H9 (cell line): Measurements from ENCODE around the gene GPR153. TPM values are rescaled to one million over a fixed set of nuclear protein-coding genes. Genes with fewer than 3 reads are reported as not detected.

Source experiments
- DNase-seq: peaks from one replicate; pipeline ENCODE4 v3.0.0-alpha.2; 2017
- H2AFZ ChIP-seq: one replicate; pipeline ENCODE4 v1.6.1; 2013; ENCODE audit warnings: mild to moderate bottlenecking, low read length, control low read depth, moderate library complexity
- H2AK5ac ChIP-seq: 2 replicates; pipeline ENCODE4 v1.6.1; 2013; ENCODE audit warnings: low read length, control low read depth, mixed read lengths; ENCODE audit not compliant: insufficient read length
- H2BK120ac ChIP-seq: one replicate; pipeline ENCODE4 v1.6.1; 2013; ENCODE audit warnings: low read depth, mild to moderate bottlenecking, low read length, control low read depth, inconsistent platforms; ENCODE audit not compliant: poor library complexity, severe bottlenecking
- H2BK12ac ChIP-seq: 2 replicates; pipeline ENCODE4 v1.6.1; 2013; ENCODE audit warnings: low read length, control low read depth, mixed read lengths, low read depth; ENCODE audit not compliant: insufficient read length
- H2BK15ac ChIP-seq: 2 replicates; pipeline ENCODE4 v1.6.1; 2013; ENCODE audit warnings: low read depth, low read length, control low read depth
- H2BK20ac ChIP-seq: one replicate; pipeline ENCODE4 v1.6.1; 2013; ENCODE audit warnings: low read depth, mild to moderate bottlenecking, low read length, control low read depth, inconsistent platforms; ENCODE audit not compliant: poor library complexity, severe bottlenecking
- H2BK5ac ChIP-seq: 2 replicates; pipeline ENCODE4 v1.6.1; 2013; ENCODE audit warnings: low read length, control low read depth, mixed read lengths; ENCODE audit not compliant: insufficient read length
- H3K14ac ChIP-seq: 2 replicates; pipeline ENCODE4 v1.6.1; 2013; ENCODE audit warnings: low read length, control low read depth; ENCODE audit not compliant: insufficient read depth
- H3K18ac ChIP-seq: 2 replicates; pipeline ENCODE4 v1.6.1; 2013; ENCODE audit warnings: low read depth, mild to moderate bottlenecking, mixed read lengths, low read length, control low read depth; ENCODE audit not compliant: insufficient read length
- H3K23ac ChIP-seq: 2 replicates; pipeline ENCODE4 v1.6.1; 2013; ENCODE audit warnings: low read length, control low read depth, mixed read lengths, low read depth; ENCODE audit not compliant: insufficient read length
- H3K23me2 ChIP-seq: 2 replicates; pipeline ENCODE4 v1.6.1; 2013; ENCODE audit warnings: low read depth, mild to moderate bottlenecking, mixed read lengths, low read length, control low read depth; ENCODE audit not compliant: insufficient read length, poor library complexity, severe bottlenecking
- H3K27ac ChIP-seq: 2 replicates; pipeline ENCODE4 v1.5.1; 2013; ENCODE audit warnings: low read length, control low read depth, mixed read lengths, low read depth; ENCODE audit not compliant: insufficient read length
- H3K27me3 ChIP-seq: 2 replicates; pipeline ENCODE4 v1.6.1; 2013; ENCODE audit warnings: low read length, control low read depth, inconsistent platforms; ENCODE audit not compliant: insufficient read depth
- H3K4ac ChIP-seq: 2 replicates; pipeline ENCODE4 v1.6.1; 2013; ENCODE audit warnings: low read depth, mild to moderate bottlenecking, control low read depth, inconsistent platforms, low read length, moderate library complexity
- H3K4me1 ChIP-seq: 2 replicates; pipeline ENCODE4 v1.6.1; 2013; ENCODE audit warnings: low read length, control low read depth, inconsistent platforms; ENCODE audit not compliant: insufficient read depth
- H3K4me2 ChIP-seq: 2 replicates; pipeline ENCODE4 v1.6.1; 2013; ENCODE audit warnings: low read length, control low read depth, mixed read lengths; ENCODE audit not compliant: insufficient read length, insufficient read depth
- H3K56ac ChIP-seq: 2 replicates; pipeline ENCODE4 v1.6.1; 2013; ENCODE audit warnings: low read depth, mild to moderate bottlenecking, mixed read lengths, low read length, control low read depth; ENCODE audit not compliant: insufficient read length
- H3K79me1 ChIP-seq: 2 replicates; pipeline ENCODE4 v1.6.1; 2013; ENCODE audit warnings: low read depth, mild to moderate bottlenecking, moderate library complexity, low read length, control low read depth, inconsistent platforms; ENCODE audit not compliant: insufficient read depth, poor library complexity, severe bottlenecking
- H3K79me2 ChIP-seq: 2 replicates; pipeline ENCODE4 v1.6.1; 2013; ENCODE audit warnings: low read length, control low read depth, inconsistent platforms; ENCODE audit not compliant: insufficient read depth
- H3K9ac ChIP-seq: 2 replicates; pipeline ENCODE4 v1.6.1; 2013; ENCODE audit warnings: low read length, control low read depth, mixed read lengths; ENCODE audit not compliant: insufficient read length; ENCODE audit errors: extremely low read depth
- H3K9me3 ChIP-seq: one replicate; pipeline ENCODE4 v1.6.1; 2013; ENCODE audit warnings: low read depth, low read length, inconsistent platforms; ENCODE audit not compliant: control insufficient read depth
- H3T11ph ChIP-seq: one replicate; pipeline ENCODE4 v1.6.1; 2013; ENCODE audit warnings: mild to moderate bottlenecking, low read length, control low read depth, inconsistent platforms
- H4K20me1 ChIP-seq: one replicate; pipeline ENCODE4 v1.6.1; 2013; ENCODE audit not compliant: control insufficient read depth, insufficient read length, insufficient read depth
- H4K5ac ChIP-seq: 2 replicates; pipeline ENCODE4 v1.6.1; 2013; ENCODE audit warnings: low read depth, mild to moderate bottlenecking, mixed read lengths, low read length, control low read depth; ENCODE audit not compliant: insufficient read length
- H4K8ac ChIP-seq: replicated peaks from 2 replicates; pipeline ENCODE4 v1.6.1; 2013; ENCODE audit warnings: low read length, control low read depth, mixed read lengths, low read depth; ENCODE audit not compliant: insufficient read length
- H4K91ac ChIP-seq: 2 replicates; pipeline ENCODE4 v1.6.1; 2013; ENCODE audit warnings: low read depth, mild to moderate bottlenecking, moderate library complexity, mixed read lengths, low read length, control low read depth; ENCODE audit not compliant: insufficient read length
- H3K27ac Mint-ChIP-seq, 3 experiments: 2 replicates in 2 of 3; 3 replicates in 1 of 3; pipeline ENCODE4 v1.8.0; 2020 to 2021; ENCODE audit warnings: mixed read lengths in 3 of 3, mild to moderate bottlenecking in 1 of 3, moderate library complexity in 1 of 3
- H3K27me3 Mint-ChIP-seq: 2 replicates; pipeline ENCODE4 v1.8.0; 2021; ENCODE audit warnings: low read depth, mild to moderate bottlenecking, moderate library complexity, mixed read lengths
- H3K36me3 Mint-ChIP-seq, 3 experiments: 2 replicates in 2 of 3; 3 replicates in 1 of 3; pipeline ENCODE4 v1.8.0; 2020 to 2021; ENCODE audit warnings: low read depth in 3 of 3, mixed read lengths in 3 of 3; ENCODE audit not compliant: insufficient read depth in 1 of 3
- H3K4me1 Mint-ChIP-seq, 2 experiments: 2 replicates each; pipeline ENCODE4 v1.8.0; 2020; ENCODE audit warnings: mixed read lengths in 2 of 2
- H3K4me3 Mint-ChIP-seq, 2 experiments: 2 replicates in 1 of 2; 3 replicates in 1 of 2; pipeline ENCODE4 v1.8.0; 2020 to 2021; ENCODE audit warnings: mild to moderate bottlenecking in 2 of 2, mixed read lengths in 2 of 2, moderate library complexity in 1 of 2
- H3K9me3 Mint-ChIP-seq, 2 experiments: 2 replicates in 1 of 2; 3 replicates in 1 of 2; pipeline ENCODE4 v1.8.0; 2020; ENCODE audit warnings: mild to moderate bottlenecking in 2 of 2, mixed read lengths in 2 of 2, moderate library complexity in 1 of 2
- CTCF ChIP-seq: fragments of 200-600 bp; sonication (generic); conservative IDR thresholded peaks from 3 replicates; pipeline ENCODE4 v1.8.0; 2021; ENCODE audit warnings: antibody characterized with exemption, mild to moderate bottlenecking
- WGBS: extraction: QIAGEN DNeasy Blood & Tissue Kit; methylation state at CpG from one replicate; pipeline ENCODE4 v1.1.7; 2013; ENCODE audit warnings: missing lambda C conversion rate, low lambda C conversion rate, mixed read lengths; ENCODE audit not compliant: insufficient read length; ENCODE audit errors: extremely low coverage; 5-methylcytosine and 5-hydroxymethylcytosine counted together
- total RNA-seq: library from RNA; stranded (reverse); gene quantifications from 2 replicates; pipeline ENCODE4 v1.2.1, GENCODE V29; 2021

The GPR153 gene
- total RNA-seq, 1 experiment from 2014 or later, result 8.9 TPM

- Histone ChIP-seq H4K20me1 (no peaks in the 10 kb centered on the region), H3K23me2 (no peaks in the 10 kb centered on the region), H3K4me1 (0 out of 2 replicates have a peak, but pooled peaks cover 4% of the 10 kb centered on the region), H2BK12ac (no peak overlapping the region), H3K4ac (no peak overlapping the region), H3K27me3 (no peaks in the 10 kb centered on the region), H3K9ac (no peak overlapping the region), H4K91ac (no peak overlapping the region), H3K79me2 (no peaks in the 10 kb centered on the region), H2AK5ac (no peak overlapping the region), H2BK120ac (no peak overlapping the region), H4K5ac (no peak overlapping the region), H3K4me2 (no peak overlapping the region), H3K27ac (no peak overlapping the region), H3K79me1 (no peaks in the 10 kb centered on the region), H3T11ph (no peak overlapping the region), H3K14ac (no peak overlapping the region; the same call in 1 of the 2 replicates), H2BK20ac (no peak overlapping the region), H3K18ac (no peak overlapping the region), H3K23ac (no peak overlapping the region), H2BK15ac (no peak overlapping the region), H3K9me3 (no peaks in the 10 kb centered on the region), H2BK5ac (no peak overlapping the region), H2AFZ (no peak overlapping the region), H3K56ac (no peak overlapping the region), H4K8ac (no peak overlapping the region)
- no peak overlapping the region for H3K27ac Mint-ChIP-seq
- peaks cover 14 to 21% of the 10 kb centered on the region in 2 experiments for H3K4me1 Mint-ChIP-seq
- WGBS, result no CpG with 5 or more reads among the region's 22 CpGs
- no peak overlapping the region for H3K4me3 Mint-ChIP-seq
- H3K9me3 Mint-ChIP-seq, result no peaks in the 10 kb centered on the region
- no peak for DNase-seq
- no peak for TF ChIP-seq CTCF
- no peaks in the 10 kb centered on the region for H3K36me3 Mint-ChIP-seq
- H3K27me3 Mint-ChIP-seq, result no peaks in the 10 kb centered on the region; the same call in 1 of the 2 replicates
Measured at GRCh38 chr1:6269720-6270400, 9.0 kb upstream of the GPR153 start.
